ENCODE measurements around the gene GPSM1. TPM values are rescaled to one million over a fixed set of nuclear protein-coding genes. Genes with fewer than 3 reads are reported as not detected.
"Not testable (repeated sequence)": the region's sequence is repeated elsewhere in the genome, so short reads cannot be mapped to it uniquely, and the experiment has no call there.

GPSM1 gene
- total and polyA plus RNA-seq, 3 donors from 2014 or later: 33.5 to 101 (median 84.4) TPM

GRCh38 chr9:136318776-136319241 is 8.5 kb upstream of the GPSM1 start:
- Histone ChIP-seq H3K27me3 (no peaks in the 10 kb centered on the region), H3K4me3 (no peak overlapping the region), H3K27ac (no peak overlapping the region), H3K4me1 (peaks cover 3% of the 10 kb centered on the region), H3K9me3 (no peaks in the 10 kb centered on the region), H3K36me3 (ENCODE audit: low read depth, missing control alignments) (no peaks in the 10 kb centered on the region)
- WGBS, 2 donors: 89 to 94% methylated on average over 13 to 16 of the region's 16 CpGs
- DNase-seq: no peak
- TF ChIP-seq CTCF (IDR thresholded peaks at IDR 0.05): no peak
- TF ChIP-seq POLR2A (IDR thresholded peaks at IDR 0.05): no peak
- intact Hi-C loops (cut with DNase I; ENCODE audit: low total_unique reads): no loop called here

GRCh38 chr9:136319244-136319643 is 8.1 kb upstream of the GPSM1 start:
- H3K4me3 ChIP-seq; H3K9me3 ChIP-seq; H3K27ac ChIP-seq; H3K36me3 ChIP-seq (ENCODE audit: low read depth, missing control alignments); DNase-seq; H3K27me3 ChIP-seq; intact Hi-C loops (cut with DNase I; ENCODE audit: low total_unique reads); H3K4me1 ChIP-seq: not testable (repeated sequence)
- WGBS, 2 donors: 89 to 97% methylated on average over 13 to 14 of the region's 14 CpGs

- H3K4me1 ChIP-seq; H3K9me3 ChIP-seq; H3K4me3 ChIP-seq; H3K36me3 ChIP-seq (ENCODE audit: low read depth, missing control alignments); DNase-seq; H3K27ac ChIP-seq; H3K27me3 ChIP-seq; intact Hi-C loops (cut with DNase I; ENCODE audit: low total_unique reads): not testable (repeated sequence)
- 91 to 97% methylated on average over 3 of the region's 3 CpGs for WGBS, 2 donors
Measured at GRCh38 chr9:136319955-136320354, 7.4 kb upstream of the GPSM1 start.

- H3K4me3 ChIP-seq; H3K27ac ChIP-seq; H3K27me3 ChIP-seq; H3K36me3 ChIP-seq (ENCODE audit: low read depth, missing control alignments); DNase-seq; intact Hi-C loops (cut with DNase I; ENCODE audit: low total_unique reads); H3K9me3 ChIP-seq: not testable (repeated sequence)
- H3K4me1 ChIP-seq: peaks cover 14% of the 10 kb centered on the region
Measured at GRCh38 chr9:136320972-136321371, 6.4 kb upstream of the GPSM1 start.

GRCh38 chr9:136321561-136321960 is 5.8 kb upstream of the GPSM1 start:
- Histone ChIP-seq H3K27me3 (no peaks in the 10 kb centered on the region), H3K4me1 (peaks cover 20% of the 10 kb centered on the region), H3K27ac (no peak overlapping the region), H3K36me3 (ENCODE audit: low read depth, missing control alignments) (no peaks in the 10 kb centered on the region), H3K4me3 (no peak overlapping the region), H3K9me3 (no peaks in the 10 kb centered on the region)
- TF ChIP-seq POLR2A (IDR thresholded peaks at IDR 0.05) (no peak), CTCF (IDR thresholded peaks at IDR 0.05) (no peak)
- intact Hi-C loops (cut with DNase I; ENCODE audit: low total_unique reads): no loop called here
- no peak for DNase-seq
- 86 to 90% methylated on average over 7 to 19 of the region's 19 CpGs for WGBS, 2 donors

GRCh38 chr9:136322756-136323330 is 4.5 kb upstream of the GPSM1 start:
- Histone ChIP-seq H3K27ac (no peak overlapping the region), H3K9me3 (no peaks in the 10 kb centered on the region), H3K27me3 (no peaks in the 10 kb centered on the region), H3K36me3 (ENCODE audit: low read depth, missing control alignments) (no peaks in the 10 kb centered on the region), H3K4me1 (peaks cover 25% of the 10 kb centered on the region), H3K4me3 (no peak overlapping the region)
- TF ChIP-seq CTCF (IDR thresholded peaks at IDR 0.05) (no peak), POLR2A (IDR thresholded peaks at IDR 0.05) (no peak)
- DNase-seq: no peak
- WGBS, 2 donors: 73 to 84% methylated on average over 12 to 23 of the region's 23 CpGs
- intact Hi-C loops (cut with DNase I; ENCODE audit: low total_unique reads): no loop called here
